Thoracic aorta (tissue), 2 donors: Measurements from ENCODE around the gene DTL. TPM values are rescaled to one million over a fixed set of nuclear protein-coding genes. Genes with fewer than 3 reads are reported as not detected.
A peak's percentile ranks its signal among the peaks of the same experiment; 100 is the strongest.
"Not testable (repeated sequence)": the region's sequence is repeated elsewhere in the genome, so short reads cannot be mapped to it uniquely, and the experiment has no call there.

ENCODE experiments used
- ATAC-seq: fragments of 150-250 bp; one replicate; pipeline ENCODE4 v1.8.0; 2017; ENCODE audit warnings: low read depth; ENCODE audit not compliant: insufficient number of reproducible peaks, low FRiP score
- DNase-seq: peaks from one replicate; pipeline ENCODE4 v3.0.0-alpha.2; 2020; ENCODE audit warnings: low spot score
- H3K27ac ChIP-seq, 2 donors: fragments of 200-600 bp; sonication (generic); 1 replicate in 1 of 2; 2 replicates in 1 of 2; pipeline ENCODE4 v1.5.1; 2016; ENCODE audit warnings: mild to moderate bottlenecking in 2 of 2, moderate library complexity in 2 of 2
- H3K27me3 ChIP-seq: fragments of 200-600 bp; sonication (generic); replicated peaks from 2 replicates; pipeline ENCODE4 v1.6.0; 2016; ENCODE audit warnings: mild to moderate bottlenecking; ENCODE audit not compliant: insufficient read depth
- H3K36me3 ChIP-seq: fragments of 200-600 bp; sonication (generic); one replicate; pipeline ENCODE4 v1.5.1; 2016
- H3K4me1 ChIP-seq, 2 donors: fragments of 200-600 bp; sonication (generic); 1 replicate in 1 of 2; 2 replicates in 1 of 2; pipeline versions ENCODE4 v1.5.1 to v1.6.0; 2016; ENCODE audit warnings: low read depth in 2 of 2, mild to moderate bottlenecking in 1 of 2; ENCODE audit not compliant: control insufficient read depth in 1 of 2
- H3K4me3 ChIP-seq: fragments of 200-600 bp; sonication (generic); 2 replicates; pipeline ENCODE4 v1.5.1; 2016; ENCODE audit warnings: mild to moderate bottlenecking
- H3K9me3 ChIP-seq: fragments of 200-600 bp; sonication (generic); 2 replicates; pipeline ENCODE4 v1.5.1; 2016
- total RNA-seq, 2 donors: library from RNA; depleted of rRNA; stranded (reverse); fragments of >200 nt; gene quantifications; one replicate each; pipeline versions ENCODE4 v1.1.0 to v1.2.3, GENCODE V29; 2016
- TF ChIP-seq, protein P1 (sequence below): fragments of 200-600 bp; sonication (generic); IDR thresholded peaks from one replicate; pipeline ENCODE4 v1.5.1; 2019; ENCODE audit warnings: antibody characterized with exemption

The DTL gene
- total RNA-seq, 2 donors from 2014 or later: 0.21 to 3.4 TPM

DNA sequence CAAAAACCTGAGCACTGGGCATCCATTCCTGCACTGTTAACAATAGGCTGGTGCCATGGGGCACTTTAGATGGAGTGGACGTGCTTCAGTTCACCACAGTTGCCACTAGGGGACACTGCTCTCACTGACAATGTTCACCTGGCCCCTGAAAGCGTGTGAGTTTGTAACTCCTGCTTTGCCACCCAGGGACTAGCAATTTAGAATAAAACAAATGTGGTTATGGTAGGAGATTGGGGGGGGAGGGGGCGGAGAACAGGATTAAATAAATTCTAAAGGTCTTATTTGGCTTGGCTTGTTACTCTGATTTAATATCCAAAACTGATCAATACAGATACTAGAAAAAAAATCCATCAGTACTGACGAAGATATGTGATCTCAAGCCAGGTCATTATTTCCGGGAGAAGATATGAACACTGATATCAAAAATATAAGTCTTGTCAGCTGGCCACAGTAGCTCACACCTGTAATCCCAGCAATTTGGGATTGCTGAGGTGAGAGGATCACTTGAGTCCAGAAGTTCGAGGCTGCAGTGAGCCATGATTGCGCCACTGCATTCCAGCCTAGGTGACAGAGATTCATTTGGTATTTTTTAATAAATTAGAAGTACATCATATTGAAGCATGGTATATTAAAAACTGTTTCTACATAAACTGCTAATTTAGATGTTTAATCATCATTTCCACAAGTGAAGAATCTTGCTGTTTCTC is 23.4 kb upstream of the DTL start:
- H3K4me1 ChIP-seq: no peaks in the 10 kb centered on the region
- TF ChIP-seq, protein P1, sequence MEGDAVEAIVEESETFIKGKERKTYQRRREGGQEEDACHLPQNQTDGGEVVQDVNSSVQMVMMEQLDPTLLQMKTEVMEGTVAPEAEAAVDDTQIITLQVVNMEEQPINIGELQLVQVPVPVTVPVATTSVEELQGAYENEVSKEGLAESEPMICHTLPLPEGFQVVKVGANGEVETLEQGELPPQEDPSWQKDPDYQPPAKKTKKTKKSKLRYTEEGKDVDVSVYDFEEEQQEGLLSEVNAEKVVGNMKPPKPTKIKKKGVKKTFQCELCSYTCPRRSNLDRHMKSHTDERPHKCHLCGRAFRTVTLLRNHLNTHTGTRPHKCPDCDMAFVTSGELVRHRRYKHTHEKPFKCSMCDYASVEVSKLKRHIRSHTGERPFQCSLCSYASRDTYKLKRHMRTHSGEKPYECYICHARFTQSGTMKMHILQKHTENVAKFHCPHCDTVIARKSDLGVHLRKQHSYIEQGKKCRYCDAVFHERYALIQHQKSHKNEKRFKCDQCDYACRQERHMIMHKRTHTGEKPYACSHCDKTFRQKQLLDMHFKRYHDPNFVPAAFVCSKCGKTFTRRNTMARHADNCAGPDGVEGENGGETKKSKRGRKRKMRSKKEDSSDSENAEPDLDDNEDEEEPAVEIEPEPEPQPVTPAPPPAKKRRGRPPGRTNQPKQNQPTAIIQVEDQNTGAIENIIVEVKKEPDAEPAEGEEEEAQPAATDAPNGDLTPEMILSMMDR: peak; percentile 93
- peak; percentile 13 for DNase-seq
- H3K27ac ChIP-seq: no peak overlapping the region
- H3K36me3 ChIP-seq: no peaks in the 10 kb centered on the region
- no peak overlapping the region for H3K4me3 ChIP-seq
- no peaks in the 10 kb centered on the region for H3K27me3 ChIP-seq
- ATAC-seq: no peak
- no peaks in the 10 kb centered on the region for H3K9me3 ChIP-seq

DNA sequence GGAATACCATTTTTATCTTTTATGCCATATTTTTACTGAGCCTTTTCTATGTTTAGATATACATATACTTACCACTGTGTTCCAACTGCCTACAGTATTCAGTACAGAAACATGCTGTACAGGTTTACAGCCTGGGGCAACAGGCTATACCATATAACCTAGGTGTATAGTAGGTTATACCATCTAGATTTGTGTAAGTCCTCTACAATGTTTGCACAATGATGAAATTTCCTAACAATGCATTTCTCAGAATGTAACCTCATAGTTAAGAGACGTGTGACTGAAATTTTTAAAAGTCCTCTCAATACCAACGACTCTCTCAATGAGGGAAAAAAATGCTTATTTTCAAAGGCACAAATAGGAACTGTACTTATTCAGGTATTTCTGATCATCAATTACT is 21.9 kb upstream of the DTL start:
- H3K27me3 ChIP-seq: no peaks in the 10 kb centered on the region

DNA sequence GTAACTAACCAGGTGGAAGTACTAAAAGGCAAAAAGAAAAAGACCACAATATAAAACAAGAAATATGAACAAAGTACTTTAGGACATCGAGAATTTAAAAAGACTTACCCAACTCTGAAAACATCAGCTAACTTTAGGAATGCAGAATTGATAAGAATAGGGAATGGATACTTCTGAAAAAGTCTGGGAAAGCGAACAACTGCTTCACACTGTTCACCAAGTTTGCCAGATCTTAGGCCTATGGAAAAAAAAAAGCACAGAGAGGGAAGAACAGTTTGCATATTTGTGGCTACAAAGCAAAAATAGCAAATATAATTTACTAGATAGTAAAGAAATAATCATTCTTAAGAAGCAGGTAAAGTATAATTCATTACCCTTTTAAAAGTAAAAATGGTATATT is 14.6 kb upstream of the DTL start:
- H3K9me3 ChIP-seq: no peaks in the 10 kb centered on the region
- TF ChIP-seq, protein P1: no peak
- no peaks in the 10 kb centered on the region for H3K4me1 ChIP-seq
- no peak overlapping the region for H3K4me3 ChIP-seq
- no peaks in the 10 kb centered on the region for H3K36me3 ChIP-seq
- DNase-seq (no peak), ATAC-seq (no peak)
- H3K27ac ChIP-seq: no peak overlapping the region
- H3K27me3 ChIP-seq: no peaks in the 10 kb centered on the region

More for the DNA sequence above, 21.9 kb upstream of the DTL start:
- DNase-seq (no peak), ATAC-seq (no peak)
- no peaks in the 10 kb centered on the region for H3K36me3 ChIP-seq
- H3K4me3 ChIP-seq: no peak overlapping the region
- no peaks in the 10 kb centered on the region for H3K4me1 ChIP-seq
- no peak overlapping the region for H3K27ac ChIP-seq
- TF ChIP-seq, protein P1: no peak
- no peaks in the 10 kb centered on the region for H3K9me3 ChIP-seq

DNA sequence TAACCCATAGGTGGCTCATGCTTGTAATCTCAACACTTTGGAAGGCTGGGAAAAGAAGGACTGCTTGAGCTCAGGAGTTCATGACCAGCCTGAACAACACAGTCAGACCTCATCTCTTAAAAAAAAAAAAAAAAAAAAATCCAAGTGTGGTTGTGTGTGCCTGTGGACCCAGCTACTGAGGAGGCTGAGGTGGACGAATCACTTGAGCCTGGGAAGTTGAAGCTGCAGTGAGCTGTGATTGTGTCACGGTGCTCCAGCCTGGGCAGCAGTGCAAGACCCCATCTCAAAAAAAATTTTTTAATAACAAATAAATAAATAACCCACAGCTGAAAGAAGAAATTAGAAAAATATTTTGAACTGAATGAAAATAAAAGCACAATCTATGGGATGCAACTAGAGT is 14.0 kb upstream of the DTL start:
- Histone ChIP-seq H3K9me3 (no peaks in the 10 kb centered on the region), H3K27ac (no peak overlapping the region), H3K27me3 (no peaks in the 10 kb centered on the region), H3K4me3 (no peak overlapping the region), H3K4me1 (no peaks in the 10 kb centered on the region), H3K36me3 (no peaks in the 10 kb centered on the region)
- TF ChIP-seq, protein P1: no peak
- DNase-seq: no peak
- ATAC-seq: no peak

DNA sequence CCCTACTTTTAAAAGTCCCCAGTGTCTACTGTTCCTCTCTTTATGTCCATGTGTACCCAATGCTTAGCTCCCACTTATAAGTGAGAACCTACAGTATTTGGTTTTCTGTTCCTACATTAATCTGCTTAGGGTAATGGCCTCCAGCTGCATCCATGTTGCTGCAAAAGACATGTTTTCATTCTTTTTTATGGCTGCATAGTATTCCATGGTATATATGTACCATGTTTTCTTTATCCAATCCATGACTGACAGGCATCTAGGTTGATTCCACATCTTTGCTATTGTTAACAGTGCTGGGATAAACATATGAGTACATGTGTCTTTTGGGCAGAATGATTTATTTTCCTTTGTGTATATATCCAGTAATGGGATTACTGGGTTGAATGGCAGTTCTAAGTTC is 12.6 kb upstream of the DTL start:
- H3K9me3 ChIP-seq, DNase-seq, H3K4me3 ChIP-seq, ATAC-seq, H3K4me1 ChIP-seq, H3K27ac ChIP-seq, H3K36me3 ChIP-seq, H3K27me3 ChIP-seq: not testable (repeated sequence)
